Measurements from ENCODE around the gene ATP1A3. TPM values are rescaled to one million over a fixed set of nuclear protein-coding genes. Genes with fewer than 3 reads are reported as not detected.
A peak's percentile ranks its signal among the peaks of the same experiment; 100 is the strongest.

The ATP1A3 gene
- total and polyA plus RNA-seq, 12 donors: 38.0 to 419 (median 334) TPM

GRCh38 chr19:41981724-41982123, 12.3 kb downstream of the ATP1A3 start:
- intact Hi-C loops (cut with DNase I): no loop called here
- no peak for ATAC-seq
- no peaks in the 10 kb centered on the region for H3K27me3 ChIP-seq
- H3K4me3 ChIP-seq: no peak overlapping the region
- H3K36me3 ChIP-seq: peaks cover 0 to 81% (median 0%) of the 10 kb centered on the region in 9 donors
- no peak for DNase-seq
- no peaks in the 10 kb centered on the region for H3K9me3 ChIP-seq
- WGBS, 2 donors: 82 to 84% methylated on average over 15 of the region's 15 CpGs
- TF ChIP-seq CTCF (IDR thresholded peaks at IDR 0.05): no peak
- H3K4me1 ChIP-seq: peaks cover 0 to 10% (median 4%) of the 10 kb centered on the region in 9 donors
- no peak overlapping the region for H3K27ac ChIP-seq

- no peak for ATAC-seq
- Histone ChIP-seq H3K4me1 (peaks cover 0 to 10% (median 4%) of the 10 kb centered on the region in 9 donors), H3K36me3 (peaks cover 0 to 77% (median 0%) of the 10 kb centered on the region in 9 donors), H3K27ac (peak overlapping the region in 4 of 10 donors; percentile 69 to 78 (median 75)), H3K9me3 (no peaks in the 10 kb centered on the region), H3K27me3 (no peaks in the 10 kb centered on the region), H3K4me3 (no peak overlapping the region)
- 88% methylated on average over 17 of the region's 17 CpGs for WGBS, 2 donors
- TF ChIP-seq CTCF (IDR thresholded peaks at IDR 0.05): no peak
- intact Hi-C loops (cut with DNase I): no loop called here
- DNase-seq: no peak
Observed at GRCh38 chr19:41978470-41978869, 15.6 kb downstream of the ATP1A3 start.

GRCh38 chr19:41977916-41978315, 16.1 kb downstream of the ATP1A3 start:
- H3K9me3 ChIP-seq: no peaks in the 10 kb centered on the region
- H3K27me3 ChIP-seq: no peaks in the 10 kb centered on the region
- H3K4me3 ChIP-seq: no peak overlapping the region
- intact Hi-C loops (cut with DNase I): no loop called here
- ATAC-seq: no peak
- 76 to 81% methylated on average over 22 of the region's 22 CpGs for WGBS, 2 donors
- H3K4me1 ChIP-seq: peaks cover 0 to 10% (median 4%) of the 10 kb centered on the region in 9 donors
- H3K36me3 ChIP-seq: peaks cover 0 to 83% (median 0%) of the 10 kb centered on the region in 9 donors
- DNase-seq: no peak
- H3K27ac ChIP-seq: no peak overlapping the region
- TF ChIP-seq CTCF (IDR thresholded peaks at IDR 0.05): no peak

GRCh38 chr19:41974652-41975051, 19.4 kb downstream of the ATP1A3 start:
- no peak for TF ChIP-seq CTCF (IDR thresholded peaks at IDR 0.05)
- Histone ChIP-seq H3K4me3 (no peak overlapping the region), H3K4me1 (peaks cover 0 to 9% (median 4%) of the 10 kb centered on the region in 9 donors), H3K9me3 (no peaks in the 10 kb centered on the region), H3K27ac (no peak overlapping the region), H3K27me3 (no peaks in the 10 kb centered on the region), H3K36me3 (peaks cover 0 to 82% (median 0%) of the 10 kb centered on the region in 9 donors)
- DNase-seq (no peak), ATAC-seq (no peak)
- intact Hi-C loops (cut with DNase I): no loop called here
- 70% methylated on average over 8 of the region's 8 CpGs for WGBS, 2 donors

Measured in heart right ventricle (tissue), 16 donors.